Measurements from ENCODE around the gene BNIP3. TPM values are rescaled to one million over a fixed set of nuclear protein-coding genes. Genes with fewer than 3 reads are reported as not detected.

BNIP3 gene
- total RNA-seq, 1 experiment from 2014 or later: 24.9 TPM

GRCh38 chr10:131971591-131971990 lies 10.1 kb downstream of the BNIP3 start:
- TF ChIP-seq EZH2 (IDR thresholded peaks at IDR 0.05; ENCODE audit: borderline replicate concordance, low read depth, low read length, poor library complexity, severe bottlenecking): no peak
- no peak for TF ChIP-seq CTCF (conservative IDR thresholded peaks at IDR 0.05; ENCODE audit: low read depth, low read length)
- Histone ChIP-seq H3K27ac (ENCODE audit: low read depth, low read length, poor library complexity, severe bottlenecking) (peak overlapping the region; percentile 64), H3K4me3 (ENCODE audit: low read depth, low read length, poor library complexity, severe bottlenecking) (no peak overlapping the region), H3K9me3 (ENCODE audit: low read depth, low read length, poor library complexity, severe bottlenecking) (no peaks in the 10 kb centered on the region), H3K27me3 (replicated peaks; ENCODE audit: insufficient read depth, low read depth, low read length, poor library complexity) (no peaks in the 10 kb centered on the region), H3K4me1 (ENCODE audit: insufficient read depth, low read length, poor library complexity, severe bottlenecking) (peaks cover 19% of the 10 kb centered on the region), H3K36me3 (ENCODE audit: insufficient read depth, low read length, poor library complexity, severe bottlenecking) (peaks cover 41% of the 10 kb centered on the region)
- no peak for DNase-seq (ENCODE audit: low spot score)
- POLR2A ChIA-PET (ENCODE audit: low non-redundant PET): no interaction called here
- CTCF ChIA-PET: no interaction called here
- no TSS peak for BruUV-seq (replicated peaks)
- intact Hi-C loops (cut with micrococcal nuclease; ENCODE audit: unreplicated experiment): no loop called here

- Histone ChIP-seq H3K4me3 (ENCODE audit: low read depth, low read length, poor library complexity, severe bottlenecking) (no peak overlapping the region), H3K9me3 (ENCODE audit: low read depth, low read length, poor library complexity, severe bottlenecking) (no peaks in the 10 kb centered on the region), H3K4me1 (ENCODE audit: insufficient read depth, low read length, poor library complexity, severe bottlenecking) (peaks cover 19% of the 10 kb centered on the region), H3K36me3 (ENCODE audit: insufficient read depth, low read length, poor library complexity, severe bottlenecking) (peaks cover 44% of the 10 kb centered on the region), H3K27me3 (replicated peaks; ENCODE audit: insufficient read depth, low read depth, low read length, poor library complexity) (no peaks in the 10 kb centered on the region), H3K27ac (ENCODE audit: low read depth, low read length, poor library complexity, severe bottlenecking) (no peak overlapping the region)
- intact Hi-C loops (cut with micrococcal nuclease; ENCODE audit: unreplicated experiment): no loop called here
- ChIA-PET POLR2A (ENCODE audit: low non-redundant PET) (no interaction called here), CTCF (no interaction called here)
- no peak for DNase-seq (ENCODE audit: low spot score)
- BruUV-seq (replicated peaks): no TSS peak
- TF ChIP-seq EZH2 (IDR thresholded peaks at IDR 0.05; ENCODE audit: borderline replicate concordance, low read depth, low read length, poor library complexity, severe bottlenecking) (no peak), CTCF (conservative IDR thresholded peaks at IDR 0.05; ENCODE audit: low read depth, low read length) (no peak)
Observed at GRCh38 chr10:131970946-131971345, 10.8 kb downstream of the BNIP3 start.

- no TSS peak for BruUV-seq (replicated peaks)
- no peak for DNase-seq (ENCODE audit: low spot score)
- peaks cover 19% of the 10 kb centered on the region for H3K4me1 ChIP-seq (ENCODE audit: insufficient read depth, low read length, poor library complexity, severe bottlenecking)
- no peak overlapping the region for H3K4me3 ChIP-seq (ENCODE audit: low read depth, low read length, poor library complexity, severe bottlenecking)
- intact Hi-C loops (cut with micrococcal nuclease; ENCODE audit: unreplicated experiment): no loop called here
- H3K36me3 ChIP-seq (ENCODE audit: insufficient read depth, low read length, poor library complexity, severe bottlenecking): peaks cover 57% of the 10 kb centered on the region
- POLR2A ChIA-PET (ENCODE audit: low non-redundant PET): no interaction called here
- TF ChIP-seq CTCF (conservative IDR thresholded peaks at IDR 0.05; ENCODE audit: low read depth, low read length) (no peak), EZH2 (IDR thresholded peaks at IDR 0.05; ENCODE audit: borderline replicate concordance, low read depth, low read length, poor library complexity, severe bottlenecking) (no peak)
- H3K27me3 ChIP-seq (replicated peaks; ENCODE audit: insufficient read depth, low read depth, low read length, poor library complexity): no peaks in the 10 kb centered on the region
- H3K27ac ChIP-seq (ENCODE audit: low read depth, low read length, poor library complexity, severe bottlenecking): no peak overlapping the region
- CTCF ChIA-PET: no interaction called here
- no peaks in the 10 kb centered on the region for H3K9me3 ChIP-seq (ENCODE audit: low read depth, low read length, poor library complexity, severe bottlenecking)
Observed at GRCh38 chr10:131968949-131969348, 12.8 kb downstream of the BNIP3 start.

Data from A673 (cell line).